GM12872 (cell line): Measurements from ENCODE around the gene DLG5.

Experiments
- TF ChIP-seq, protein P1 (sequence below): IDR thresholded peaks from 3 replicates; pipeline ENCODE4 v1.5.1; 2011; ENCODE audit warnings: low read depth, mild to moderate bottlenecking, low read length, moderate library complexity; ENCODE audit not compliant: insufficient read depth

Gene DLG5

DNA sequence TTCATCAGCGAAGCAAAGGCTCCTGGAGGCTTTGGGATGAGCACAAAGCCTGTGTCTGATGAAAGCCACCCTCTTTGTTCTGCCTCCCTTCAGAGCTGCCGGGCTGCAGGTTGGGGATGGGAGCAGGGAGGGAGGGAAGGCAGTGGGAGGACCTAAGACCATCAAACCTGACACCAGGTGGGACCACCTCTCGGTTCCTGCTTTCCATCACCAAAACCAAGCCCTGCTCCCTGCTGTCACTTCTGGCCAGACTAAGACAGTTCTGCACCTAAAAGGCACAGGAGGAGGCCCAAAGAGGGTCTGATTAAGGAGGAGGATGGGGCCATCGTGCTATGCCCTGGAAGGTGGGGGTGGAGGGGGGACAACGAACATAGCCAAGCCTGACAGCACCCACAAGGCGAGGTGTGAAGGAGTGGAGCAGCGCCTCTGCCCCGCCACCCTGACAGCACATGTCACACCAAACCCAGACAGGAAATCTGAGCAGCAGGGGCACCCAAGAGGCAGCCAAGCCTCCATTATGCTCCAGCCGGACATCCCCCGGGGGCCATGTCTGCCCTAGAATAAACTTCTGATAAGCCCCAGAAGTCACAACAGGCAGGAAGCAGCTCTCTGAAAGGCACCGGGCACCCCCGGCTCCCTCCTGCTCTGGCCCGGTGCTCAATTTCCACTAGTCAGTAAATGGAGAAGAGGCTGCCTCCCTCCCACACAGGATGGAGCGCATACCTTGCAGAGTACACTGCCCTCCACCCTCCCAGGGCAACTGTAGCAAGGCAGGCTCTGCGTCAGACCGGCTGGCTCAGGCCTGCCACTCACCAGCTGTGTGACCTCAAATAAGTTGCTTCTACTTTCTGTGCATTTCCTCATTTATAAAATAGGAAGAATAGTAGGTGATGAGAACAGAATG lies 48.9 kb downstream of the DLG5 start:
- TF ChIP-seq, protein P1, sequence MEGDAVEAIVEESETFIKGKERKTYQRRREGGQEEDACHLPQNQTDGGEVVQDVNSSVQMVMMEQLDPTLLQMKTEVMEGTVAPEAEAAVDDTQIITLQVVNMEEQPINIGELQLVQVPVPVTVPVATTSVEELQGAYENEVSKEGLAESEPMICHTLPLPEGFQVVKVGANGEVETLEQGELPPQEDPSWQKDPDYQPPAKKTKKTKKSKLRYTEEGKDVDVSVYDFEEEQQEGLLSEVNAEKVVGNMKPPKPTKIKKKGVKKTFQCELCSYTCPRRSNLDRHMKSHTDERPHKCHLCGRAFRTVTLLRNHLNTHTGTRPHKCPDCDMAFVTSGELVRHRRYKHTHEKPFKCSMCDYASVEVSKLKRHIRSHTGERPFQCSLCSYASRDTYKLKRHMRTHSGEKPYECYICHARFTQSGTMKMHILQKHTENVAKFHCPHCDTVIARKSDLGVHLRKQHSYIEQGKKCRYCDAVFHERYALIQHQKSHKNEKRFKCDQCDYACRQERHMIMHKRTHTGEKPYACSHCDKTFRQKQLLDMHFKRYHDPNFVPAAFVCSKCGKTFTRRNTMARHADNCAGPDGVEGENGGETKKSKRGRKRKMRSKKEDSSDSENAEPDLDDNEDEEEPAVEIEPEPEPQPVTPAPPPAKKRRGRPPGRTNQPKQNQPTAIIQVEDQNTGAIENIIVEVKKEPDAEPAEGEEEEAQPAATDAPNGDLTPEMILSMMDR, result no peak

DNA sequence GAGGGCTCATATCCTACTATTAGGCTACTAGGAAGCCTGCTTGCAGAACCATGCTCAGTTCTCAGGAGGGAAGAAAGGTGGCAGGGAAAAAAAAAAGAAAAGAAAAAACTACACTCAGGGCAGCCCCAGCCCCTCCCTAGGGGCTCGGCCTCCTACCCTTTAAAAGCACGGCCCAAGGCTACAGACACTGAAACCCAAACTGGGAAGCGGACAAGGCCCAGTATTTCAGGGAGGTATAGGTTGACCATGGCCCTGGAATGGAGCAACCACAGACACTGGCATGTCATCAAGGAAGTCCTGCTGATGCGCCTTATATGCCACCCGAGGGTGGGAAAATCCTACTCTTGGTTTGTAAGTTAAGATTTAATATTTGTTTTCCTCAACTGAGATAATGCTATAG lies 50.8 kb downstream of the DLG5 start:
- TF ChIP-seq, protein P1, result no peak

DNA sequence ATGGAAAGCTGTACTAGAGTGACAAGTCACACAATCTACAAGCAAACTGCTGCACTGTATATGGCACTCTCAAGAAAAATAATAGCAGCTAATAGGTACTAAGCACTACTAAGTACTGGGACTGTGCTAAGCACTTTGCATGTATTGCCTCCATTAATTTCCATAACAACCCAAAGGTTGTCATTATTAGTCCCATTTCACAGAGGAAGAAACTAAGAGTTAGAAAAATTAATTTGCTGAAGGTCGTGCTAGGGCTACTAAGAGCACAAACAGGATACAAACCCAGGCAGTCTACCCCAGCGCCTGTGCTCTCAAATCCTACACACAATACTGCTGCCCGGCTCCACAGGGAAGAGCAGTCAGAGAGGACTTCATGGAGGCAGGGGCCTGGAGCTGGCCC lies 51.7 kb downstream of the DLG5 start:
- TF ChIP-seq, protein P1, result no peak

DNA sequence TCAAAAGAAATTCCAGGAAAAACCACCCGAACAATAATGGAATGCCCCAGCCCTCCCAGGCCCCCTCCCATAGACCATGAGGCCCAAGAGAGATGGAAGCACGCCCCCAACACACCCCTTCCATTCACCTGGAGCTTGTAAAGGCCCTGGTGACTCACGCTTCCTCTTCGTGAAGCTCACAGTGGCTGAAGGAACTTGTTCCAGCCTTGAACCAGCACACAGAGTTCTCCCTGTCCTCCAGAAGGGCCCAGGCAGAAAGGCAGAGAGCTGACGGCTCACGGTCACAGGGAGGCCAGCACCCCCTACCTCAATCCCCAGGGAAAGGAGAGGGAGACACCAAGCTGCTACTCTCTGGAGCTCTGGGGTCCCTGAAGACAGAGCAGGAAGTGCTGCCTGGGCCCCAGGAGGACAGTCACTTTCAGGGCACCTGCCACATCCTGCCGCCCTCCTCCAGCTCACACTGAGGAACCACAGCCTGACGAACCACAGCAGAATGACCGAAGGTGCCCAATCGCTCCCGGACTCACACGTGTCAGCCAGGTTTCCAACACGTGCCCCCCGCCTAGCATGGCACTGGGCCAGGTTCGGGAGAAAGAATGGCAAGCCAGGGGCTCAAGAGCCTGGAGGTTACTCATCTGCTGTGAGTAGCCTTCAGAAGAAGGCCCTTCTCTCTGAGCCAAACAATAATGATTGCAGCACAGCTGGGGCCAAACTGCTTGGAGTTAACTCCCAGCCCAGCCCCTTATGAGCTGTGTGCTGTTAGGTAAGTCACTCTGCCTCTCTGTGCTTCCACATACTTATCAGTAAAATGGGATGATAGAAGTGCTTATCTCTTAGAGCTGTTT lies 52.8 kb downstream of the DLG5 start:
- TF ChIP-seq, protein P1, result no peak

DNA sequence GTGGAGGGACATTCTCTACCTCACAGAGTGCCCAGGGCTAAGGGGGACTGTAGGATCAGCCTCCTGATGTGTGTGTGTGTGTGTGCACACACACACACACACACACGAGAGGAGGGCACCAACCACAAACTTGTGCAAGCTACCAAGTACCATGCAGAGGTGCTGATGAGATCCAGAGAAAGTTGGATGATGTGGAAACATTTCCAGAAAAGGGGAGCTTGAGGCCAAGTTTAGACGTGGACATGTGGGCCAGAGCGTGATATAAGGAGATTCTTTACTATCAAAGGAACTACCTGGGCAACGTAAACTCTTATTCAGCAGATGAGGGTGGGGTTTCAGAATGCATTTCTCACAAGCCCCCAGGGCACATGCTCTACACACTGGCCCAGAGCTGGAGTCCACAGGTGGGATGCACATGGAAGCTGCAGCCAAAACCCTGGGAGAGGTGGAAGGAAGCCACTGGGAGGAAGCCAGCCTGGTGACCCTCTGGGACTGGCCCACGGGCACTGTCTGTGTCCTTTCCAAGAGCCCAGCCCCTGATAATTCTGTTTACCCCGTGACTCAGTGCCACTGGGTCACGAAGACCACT lies 53.5 kb downstream of the DLG5 start:
- TF ChIP-seq, protein P1, result no peak

DNA sequence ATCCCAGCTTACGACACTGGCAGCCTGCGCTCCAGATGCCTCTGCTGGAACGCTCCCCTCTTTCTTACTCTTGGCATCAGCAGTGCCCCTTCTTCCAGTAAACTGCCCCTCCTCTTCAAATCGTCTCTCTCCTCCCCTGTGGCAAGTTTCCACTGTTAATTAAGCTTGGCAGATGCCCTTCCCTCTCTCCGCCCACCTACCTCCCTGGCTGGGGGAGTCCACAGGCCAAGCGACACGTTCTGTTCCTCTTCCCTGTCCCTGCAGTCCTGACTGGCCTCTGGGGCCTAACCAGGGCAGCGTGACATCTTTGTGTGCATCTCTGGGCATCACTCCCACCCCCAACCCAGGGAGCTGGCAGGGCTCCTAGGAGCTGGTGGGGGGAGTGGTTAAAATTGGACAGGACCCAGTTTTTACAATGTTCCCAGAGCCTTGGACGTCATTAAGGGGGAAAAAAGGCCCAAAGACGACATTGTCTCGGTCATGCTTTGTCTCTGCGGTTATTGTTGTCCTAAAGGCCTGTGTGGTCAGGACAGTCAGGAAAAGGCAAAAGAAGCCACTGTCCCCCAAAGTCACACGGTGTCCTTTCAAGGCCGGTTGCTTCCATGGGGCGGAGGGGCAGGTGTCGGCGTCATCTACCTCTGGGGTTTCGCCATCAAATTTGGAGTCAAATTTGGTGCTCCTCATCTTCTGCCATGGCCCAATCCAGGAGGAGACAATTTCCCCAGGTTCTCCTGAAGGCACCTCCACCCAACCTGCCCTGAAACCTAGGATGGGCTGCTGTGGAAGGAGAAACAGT lies 54.2 kb downstream of the DLG5 start:
- TF ChIP-seq, protein P1, result no peak
